HG03103 (cell line): Measurements from ENCODE around the gene RRP8.

ENCODE experiments used
- ATAC-seq: cut with Tn5 transposase; IDR thresholded peaks from one replicate; pipeline ENCODE4 v1.9.1; 2021; ENCODE audit warnings: low read depth; ENCODE audit not compliant: unreplicated experiment

Gene RRP8

GRCh38 chr11:6572215-6572614, 31.2 kb downstream of the RRP8 start:
- ATAC-seq, result no peak

DNA sequence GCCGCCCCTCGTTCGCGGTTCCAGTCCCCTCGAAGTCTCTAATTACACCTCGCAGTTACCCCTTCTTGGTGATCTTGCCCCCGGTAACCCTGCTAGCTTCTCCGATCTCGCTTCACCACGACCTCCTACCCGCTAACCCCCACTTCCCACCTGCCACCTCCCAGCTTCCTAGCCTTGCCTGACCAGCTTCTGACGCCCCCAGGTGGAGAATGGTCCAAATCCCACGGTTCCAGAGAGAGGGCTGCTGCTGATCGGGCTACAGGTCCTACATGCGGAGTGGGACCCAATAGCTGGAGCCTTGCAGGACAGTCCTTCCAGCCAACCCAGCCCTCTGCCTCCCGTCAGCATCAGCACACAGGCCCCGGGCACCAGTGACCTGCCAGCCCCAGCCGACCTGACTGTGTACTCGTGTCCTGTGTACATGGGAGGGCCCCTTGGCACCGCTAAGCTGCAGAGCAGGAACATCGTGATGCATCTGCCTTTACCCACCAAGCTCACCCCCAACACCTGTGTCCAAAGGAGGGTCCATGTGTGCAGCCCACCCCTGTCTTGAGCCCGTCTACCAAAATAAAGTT, 31.9 kb downstream of the RRP8 start:
- ATAC-seq, result no peak

DNA sequence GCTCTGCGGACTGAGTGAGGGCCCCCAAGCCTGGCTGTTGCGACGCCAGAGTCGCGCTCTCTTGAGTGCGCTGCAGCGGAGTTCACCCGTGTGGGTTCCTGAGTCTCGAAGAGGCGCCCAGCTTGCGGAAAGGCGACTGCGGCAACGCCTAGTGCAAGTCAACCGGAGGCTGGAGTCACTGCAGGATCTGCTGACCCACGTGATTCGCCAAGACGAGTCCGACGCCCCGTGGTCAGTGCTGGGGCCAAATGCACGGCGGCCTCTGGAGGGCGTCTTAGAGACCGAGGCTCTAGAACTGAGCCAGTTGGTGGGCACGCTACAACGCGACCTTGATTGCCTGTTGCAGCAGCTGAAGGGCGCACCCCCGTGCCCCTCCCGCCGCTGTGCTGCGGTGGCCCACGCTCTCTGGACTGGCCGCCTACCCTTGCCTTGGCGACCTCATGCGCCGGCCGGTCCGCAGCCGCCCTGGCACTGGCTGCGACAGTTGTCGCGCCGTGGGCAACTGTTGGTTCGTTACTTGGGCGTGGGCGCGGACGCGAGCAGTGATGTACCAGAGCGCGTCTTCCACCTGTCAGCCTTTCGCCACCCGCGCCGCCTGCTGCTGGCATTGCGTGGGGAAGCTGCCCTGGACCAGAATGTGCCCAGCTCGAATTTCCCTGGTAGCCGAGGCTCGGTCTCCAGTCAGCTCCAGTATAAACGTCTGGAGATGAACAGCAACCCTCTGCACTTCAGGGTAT, 32.6 kb downstream of the RRP8 start:
- no peak for ATAC-seq

GRCh38 chr11:6569706-6570105, 33.7 kb downstream of the RRP8 start:
- no peak for ATAC-seq

- no peak for ATAC-seq
Measured at GRCh38 chr11:6568191-6568918, 35.1 kb downstream of the RRP8 start.

DNA sequence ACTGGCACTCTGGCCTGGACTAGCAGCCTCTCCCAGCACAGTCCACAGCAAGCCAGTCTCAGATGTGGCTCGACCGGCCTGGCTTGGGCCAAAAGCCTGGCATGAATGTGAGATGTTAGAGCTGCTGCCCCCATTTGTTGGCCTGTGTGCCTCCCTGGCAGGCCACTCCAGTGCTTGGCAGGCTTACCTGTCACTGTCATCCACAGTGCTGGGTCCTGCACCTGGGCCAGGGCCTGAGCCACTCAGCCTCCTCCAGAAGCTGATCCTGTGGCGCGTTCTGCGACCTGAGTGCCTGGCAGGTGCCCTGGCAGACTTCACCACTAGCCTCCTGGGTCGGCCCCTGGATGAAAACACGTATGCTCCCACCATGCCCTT, 36.1 kb downstream of the RRP8 start:
- no peak for ATAC-seq

GRCh38 chr11:6566704-6567370, 36.6 kb downstream of the RRP8 start:
- ATAC-seq, result no peak

DNA sequence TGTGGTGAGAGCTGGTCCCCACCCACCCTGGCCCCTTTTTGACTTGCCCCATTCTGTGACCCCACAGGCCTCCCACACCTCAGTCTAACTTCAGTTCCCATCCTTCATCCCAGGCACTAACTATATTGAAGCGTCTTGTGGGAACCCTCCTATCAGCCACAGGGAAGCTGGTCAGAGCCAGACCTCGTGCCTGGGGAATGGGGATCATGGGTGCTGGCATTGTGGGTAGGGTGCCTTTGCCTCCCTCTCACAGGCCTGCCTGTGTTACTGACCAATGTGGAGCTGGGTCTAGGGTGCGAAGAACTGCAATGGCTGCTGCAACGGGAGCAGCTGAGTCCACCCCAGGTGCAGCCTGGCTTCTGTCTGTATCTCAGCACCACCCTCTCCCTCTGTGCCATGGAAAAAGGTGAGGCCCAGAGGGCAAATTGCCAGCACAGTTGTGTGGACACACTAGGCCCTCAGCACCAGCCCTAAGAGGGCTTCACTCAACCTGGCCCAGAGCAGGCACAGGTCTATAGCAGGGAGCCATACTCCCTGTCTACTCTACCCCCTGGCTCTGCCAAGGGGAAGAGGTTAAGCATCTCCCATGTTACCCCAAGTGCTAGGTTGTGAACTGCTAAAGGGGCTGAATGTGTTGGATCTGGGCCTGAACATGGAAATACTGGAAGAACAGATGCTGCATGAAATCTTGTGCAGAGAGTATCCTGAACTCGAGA, 37.3 kb downstream of the RRP8 start:
- ATAC-seq, result no peak

DNA sequence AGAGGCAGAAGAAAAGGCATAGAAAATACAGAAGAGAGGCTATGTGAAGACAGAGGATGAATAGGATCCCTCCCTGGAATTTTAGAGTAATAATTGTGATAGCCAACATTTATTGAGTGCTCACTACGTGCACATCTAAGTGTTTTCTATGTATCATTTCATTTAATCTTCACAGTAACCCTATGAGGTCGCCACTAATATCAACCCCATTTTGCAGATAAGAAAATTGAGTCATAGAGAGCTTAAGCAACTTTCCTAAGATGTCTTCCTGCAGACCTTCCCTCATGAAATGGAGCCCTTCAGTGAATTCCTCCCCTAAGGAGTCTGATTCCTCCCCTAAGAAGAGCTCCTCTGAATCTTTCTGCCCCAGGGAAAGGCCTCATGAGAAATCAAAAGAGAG, 38.1 kb downstream of the RRP8 start:
- ATAC-seq, result no peak

- ATAC-seq, result no peak
Measured at GRCh38 chr11:6563667-6564066, 39.7 kb downstream of the RRP8 start.

GRCh38 chr11:6563121-6563619, 40.2 kb downstream of the RRP8 start:
- ATAC-seq, result no peak

DNA sequence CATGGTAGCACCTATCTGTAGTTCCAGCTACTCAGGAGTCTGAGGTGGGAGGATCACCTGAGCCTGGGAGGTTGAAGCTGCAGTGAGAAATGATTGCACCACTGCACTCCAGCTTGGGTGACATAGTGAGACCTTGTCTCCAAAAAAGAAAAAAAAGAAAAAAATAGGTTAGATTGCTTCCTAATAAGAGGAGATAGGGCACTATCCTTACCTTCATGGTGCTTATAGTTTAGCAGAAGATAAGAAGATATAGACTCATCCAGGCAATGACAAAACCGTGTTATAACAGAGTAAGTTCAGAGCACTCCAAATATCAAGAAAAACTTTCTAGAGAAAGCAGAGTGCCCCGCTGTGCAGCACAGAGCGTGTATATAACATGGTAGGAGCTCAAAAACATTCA, 42.1 kb downstream of the RRP8 start:
- no peak for ATAC-seq

GRCh38 chr11:6559369-6559768, 44.0 kb downstream of the RRP8 start:
- no peak for ATAC-seq

GRCh38 chr11:6557761-6558674, 45.4 kb downstream of the RRP8 start:
- no peak for ATAC-seq

DNA sequence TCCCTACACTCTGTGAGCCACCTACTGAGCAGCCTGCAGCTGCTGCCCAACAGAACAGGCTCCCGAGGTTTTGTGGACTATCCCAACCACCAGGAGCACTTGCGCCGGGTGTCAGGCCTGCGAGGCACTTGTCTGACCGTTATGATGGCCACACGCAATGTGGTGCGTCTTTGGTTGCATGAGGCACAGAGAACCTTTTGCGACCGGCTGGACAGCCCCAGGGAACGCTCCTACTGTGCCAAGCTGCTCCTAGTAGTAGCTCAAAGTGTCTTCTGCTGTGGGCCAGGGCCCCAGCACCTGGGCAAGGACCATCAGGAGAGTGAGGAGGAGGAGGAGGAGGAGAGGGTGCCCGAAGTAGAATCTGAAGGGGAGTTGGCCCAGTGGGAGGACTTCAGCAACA, 46.4 kb downstream of the RRP8 start:
- no peak for ATAC-seq

DNA sequence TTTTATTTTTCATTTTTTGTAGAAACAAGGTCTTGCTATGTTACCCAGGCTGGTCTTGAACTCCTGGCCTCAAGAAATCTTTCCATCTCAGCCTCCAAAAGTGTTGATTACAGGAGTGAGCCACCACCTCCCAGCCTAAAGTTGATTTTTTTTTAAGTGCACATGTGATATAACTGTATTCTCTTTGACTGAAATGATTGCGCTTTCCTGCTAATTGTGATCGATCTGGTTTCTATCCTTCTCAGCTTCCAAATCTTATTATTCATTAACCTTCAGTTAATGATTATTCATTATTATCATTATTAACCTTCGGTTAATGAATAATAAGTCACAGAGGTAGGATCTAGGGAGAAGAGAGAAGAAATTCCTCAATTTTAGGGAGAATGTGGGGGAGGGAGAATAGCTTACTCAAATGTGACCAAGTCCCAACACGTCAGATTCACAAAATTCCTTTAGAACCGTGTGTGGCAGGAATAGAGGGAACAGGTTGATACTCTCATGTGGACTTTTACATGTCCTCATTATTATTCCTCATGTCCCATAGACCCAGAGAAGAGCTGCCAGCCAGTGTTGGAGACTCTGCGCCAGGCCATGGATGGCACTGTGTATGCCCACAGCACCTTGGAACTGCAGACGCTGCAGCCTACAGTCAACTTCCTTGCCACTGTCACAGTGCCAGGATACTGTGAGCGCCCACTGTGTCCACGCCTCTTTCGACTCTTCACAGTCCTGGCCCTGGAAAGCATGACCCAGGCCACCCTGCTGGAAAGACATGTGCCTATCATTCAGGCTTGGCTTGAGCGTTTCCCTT, 47.1 kb downstream of the RRP8 start:
- no peak for ATAC-seq

GRCh38 chr11:6554828-6555706, 48.3 kb downstream of the RRP8 start:
- ATAC-seq, result no peak

DNA sequence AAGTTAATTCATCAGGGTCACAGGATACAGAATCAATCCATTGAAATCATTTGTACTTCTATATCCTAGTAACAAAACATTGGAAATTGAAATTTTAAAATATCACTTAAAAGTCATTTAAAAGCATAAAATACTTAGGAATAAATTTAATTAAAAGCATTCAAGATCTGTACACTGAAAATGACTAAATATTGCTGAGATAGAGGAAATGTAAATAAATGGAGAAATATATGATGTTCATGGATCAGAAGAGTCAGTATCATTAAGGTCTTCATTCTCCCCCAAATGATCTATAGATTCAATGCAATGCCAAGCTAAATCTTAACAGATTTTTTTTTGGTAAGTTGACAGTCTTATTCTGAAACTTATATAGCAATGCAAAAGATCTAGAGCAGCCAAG, 49.8 kb downstream of the RRP8 start:
- no peak for ATAC-seq
